Measurements from ENCODE around the gene MELK. TPM values are rescaled to one million over a fixed set of nuclear protein-coding genes. Genes with fewer than 3 reads are reported as not detected.

MELK gene
- polyA plus RNA-seq, 3 donors, result 0.08 TPM; not detected in 2

GRCh38 chr9:36535107-36535506, 37.6 kb upstream of the MELK start:
- no peak overlapping the region for H3K27ac Mint-ChIP-seq
- no peaks in the 10 kb centered on the region for H3K27me3 ChIP-seq (ENCODE audit: control insufficient read depth in 2 of 2, insufficient read depth in 2 of 2, low read length in 2 of 2)
- no peaks in the 10 kb centered on the region for H3K9me3 ChIP-seq (replicated peaks in 1 of 2; ENCODE audit: control insufficient read depth in 1 of 2, insufficient read depth in 1 of 2, low read length in 2 of 2)
- WGBS (ENCODE audit: insufficient coverage), result 83% methylated on average over 1 of the region's 1 CpG
- H3K36me3 ChIP-seq (replicated peaks in 1 of 2; ENCODE audit: control insufficient read depth in 1 of 2, insufficient read depth in 2 of 2, low read length in 2 of 2), result no peaks in the 10 kb centered on the region
- intact Hi-C loops (cut with micrococcal nuclease), result no loop called here
- no peak overlapping the region for H3K9ac ChIP-seq (ENCODE audit: insufficient read depth, low read length, poor library complexity, severe bottlenecking)
- no peaks in the 10 kb centered on the region for H3K4me1 ChIP-seq (ENCODE audit: control insufficient read depth in 1 of 2, insufficient read depth in 2 of 2, low read length in 2 of 2)
- H2AFZ ChIP-seq (ENCODE audit: insufficient read depth, low read depth, low read length, poor library complexity, severe bottlenecking), result no peak overlapping the region
- H3K4me2 ChIP-seq (replicated peaks; ENCODE audit: extremely low read depth, low read length, poor library complexity, severe bottlenecking), result no peak overlapping the region
- H3K27me3 Mint-ChIP-seq (ENCODE audit: low read depth in 3 of 3), result peaks cover 0 to 5% (median 3%) of the 10 kb centered on the region in 3 donors
- no peak overlapping the region for H3K4me3 Mint-ChIP-seq
- H3K9me3 Mint-ChIP-seq, result peaks cover 0 to 7% (median 1%) of the 10 kb centered on the region in 7 donors
- TF ChIP-seq CTCF (IDR thresholded peaks at IDR 0.05), result no peak
- no peak overlapping the region for H3K27ac ChIP-seq (ENCODE audit: low read depth in 1 of 2, low read length in 2 of 2)
- no peak for DNase-seq
- H3K79me2 ChIP-seq (ENCODE audit: insufficient read depth, low read length), result no peaks in the 10 kb centered on the region
- no peaks in the 10 kb centered on the region for H3K4me1 Mint-ChIP-seq
- no peaks in the 10 kb centered on the region for H4K20me1 ChIP-seq (ENCODE audit: insufficient read depth, low read length)
- H3K4me3 ChIP-seq (replicated peaks in 1 of 3; ENCODE audit: low read depth in 2 of 3, low read length in 3 of 3), result no peak overlapping the region
- no peaks in the 10 kb centered on the region for H3K36me3 Mint-ChIP-seq

- H3K27me3 Mint-ChIP-seq (ENCODE audit: low read depth in 3 of 3), result peaks cover 0 to 3% (median 1%) of the 10 kb centered on the region in 3 donors
- TF ChIP-seq CTCF (IDR thresholded peaks at IDR 0.05), result no peak
- Histone ChIP-seq H3K4me1 (ENCODE audit: control insufficient read depth in 1 of 2, insufficient read depth in 2 of 2, low read length in 2 of 2) (no peaks in the 10 kb centered on the region), H2AFZ (ENCODE audit: insufficient read depth, low read depth, low read length, poor library complexity, severe bottlenecking) (no peak overlapping the region), H3K4me2 (replicated peaks; ENCODE audit: extremely low read depth, low read length, poor library complexity, severe bottlenecking) (no peak overlapping the region), H3K27ac (ENCODE audit: low read depth in 1 of 2, low read length in 2 of 2) (no peak overlapping the region), H3K9me3 (replicated peaks in 1 of 2; ENCODE audit: control insufficient read depth in 1 of 2, insufficient read depth in 1 of 2, low read length in 2 of 2) (no peaks in the 10 kb centered on the region), H3K27me3 (ENCODE audit: control insufficient read depth in 2 of 2, insufficient read depth in 2 of 2, low read length in 2 of 2) (no peaks in the 10 kb centered on the region), H3K9ac (ENCODE audit: insufficient read depth, low read length, poor library complexity, severe bottlenecking) (no peak overlapping the region), H3K4me3 (replicated peaks in 1 of 3; ENCODE audit: low read depth in 2 of 3, low read length in 3 of 3) (no peak overlapping the region), H4K20me1 (ENCODE audit: insufficient read depth, low read length) (no peaks in the 10 kb centered on the region), H3K79me2 (ENCODE audit: insufficient read depth, low read length) (no peaks in the 10 kb centered on the region), H3K36me3 (replicated peaks in 1 of 2; ENCODE audit: control insufficient read depth in 1 of 2, insufficient read depth in 2 of 2, low read length in 2 of 2) (no peaks in the 10 kb centered on the region)
- no peaks in the 10 kb centered on the region for H3K36me3 Mint-ChIP-seq
- H3K4me3 Mint-ChIP-seq, result no peak overlapping the region
- intact Hi-C loops (cut with micrococcal nuclease), result no loop called here
- H3K27ac Mint-ChIP-seq, result no peak overlapping the region
- peaks cover 0 to 7% (median 1%) of the 10 kb centered on the region in 7 donors for H3K9me3 Mint-ChIP-seq
- 100% methylated on average over 2 of the region's 4 CpGs for WGBS (ENCODE audit: insufficient coverage)
- H3K4me1 Mint-ChIP-seq, result no peaks in the 10 kb centered on the region
- no peak for DNase-seq
Measured at GRCh38 chr9:36537861-36538260, 34.8 kb upstream of the MELK start.
